GM19043 (cell line): ENCODE results near the gene LIPK.

ENCODE experiments used
- ATAC-seq: cut with Tn5 transposase; IDR thresholded peaks from one replicate; pipeline ENCODE4 v1.9.1; 2021; ENCODE audit warnings: low read depth; ENCODE audit not compliant: unreplicated experiment

LIPK gene

GRCh38 chr10:88782222-88782621 lies 76.2 kb downstream of the LIPK start:
- ATAC-seq = no peak

GRCh38 chr10:88783724-88784123 lies 77.7 kb downstream of the LIPK start:
- no peak for ATAC-seq

- ATAC-seq = no peak
These were observed 80.2 kb downstream of the LIPK start for GRCh38 chr10:88786032-88786770.

- no peak for ATAC-seq
These were observed 81.4 kb downstream of the LIPK start for GRCh38 chr10:88787463-88787862.

GRCh38 chr10:88788924-88789323 lies 82.9 kb downstream of the LIPK start:
- ATAC-seq = no peak

- no peak for ATAC-seq
These were observed 85.9 kb downstream of the LIPK start for GRCh38 chr10:88791924-88792323.

- no peak for ATAC-seq
These were observed 86.6 kb downstream of the LIPK start for GRCh38 chr10:88792661-88793060.

GRCh38 chr10:88793712-88794299 lies 87.8 kb downstream of the LIPK start:
- ATAC-seq = no peak

- ATAC-seq = no peak
These were observed 88.7 kb downstream of the LIPK start for GRCh38 chr10:88794731-88795130.

- ATAC-seq = no peak
These were observed 94.4 kb downstream of the LIPK start for GRCh38 chr10:88800152-88801125.
